ENCODE data around the gene SORCS3.

Gene SORCS3

GRCh38 chr10:104643303-104643663, 2.2 kb downstream of the SORCS3 start:
- H3K4me3 ChIP-seq (ENCODE audit: low read depth, low read length) = no peak overlapping the region

GRCh38 chr10:104646146-104646545, 5.1 kb downstream of the SORCS3 start:
- no peak overlapping the region for H3K4me3 ChIP-seq (ENCODE audit: low read depth, low read length)

- H3K4me3 ChIP-seq (ENCODE audit: low read depth, low read length) = no peak overlapping the region
Observed at GRCh38 chr10:104648421-104648820, 7.3 kb downstream of the SORCS3 start.

- H3K4me3 ChIP-seq (ENCODE audit: low read depth, low read length) = no peak overlapping the region
Observed at GRCh38 chr10:104650072-104650471, 9.0 kb downstream of the SORCS3 start.

GRCh38 chr10:104650635-104651331, 9.7 kb downstream of the SORCS3 start:
- H3K4me3 ChIP-seq (ENCODE audit: low read depth, low read length) = no peak overlapping the region

GRCh38 chr10:104657036-104657435, 15.9 kb downstream of the SORCS3 start:
- no peak overlapping the region for H3K4me3 ChIP-seq (ENCODE audit: low read depth, low read length)

GRCh38 chr10:104657457-104657856, 16.4 kb downstream of the SORCS3 start:
- H3K4me3 ChIP-seq (ENCODE audit: low read depth, low read length) = no peak overlapping the region

GRCh38 chr10:104658067-104658466, 17.0 kb downstream of the SORCS3 start:
- no peak overlapping the region for H3K4me3 ChIP-seq (ENCODE audit: low read depth, low read length)

GRCh38 chr10:104659809-104660208, 18.7 kb downstream of the SORCS3 start:
- no peak overlapping the region for H3K4me3 ChIP-seq (ENCODE audit: low read depth, low read length)

GRCh38 chr10:104663076-104663475, 22.0 kb downstream of the SORCS3 start:
- no peak overlapping the region for H3K4me3 ChIP-seq (ENCODE audit: low read depth, low read length)

- H3K4me3 ChIP-seq (ENCODE audit: low read depth, low read length) = no peak overlapping the region
Observed at GRCh38 chr10:104663563-104663962, 22.5 kb downstream of the SORCS3 start.

GRCh38 chr10:104664205-104664604, 23.1 kb downstream of the SORCS3 start:
- no peak overlapping the region for H3K4me3 ChIP-seq (ENCODE audit: low read depth, low read length)

GRCh38 chr10:104665174-104665573, 24.1 kb downstream of the SORCS3 start:
- no peak overlapping the region for H3K4me3 ChIP-seq (ENCODE audit: low read depth, low read length)

GRCh38 chr10:104666106-104666505, 25.0 kb downstream of the SORCS3 start:
- no peak overlapping the region for H3K4me3 ChIP-seq (ENCODE audit: low read depth, low read length)

GRCh38 chr10:104676874-104677273, 35.8 kb downstream of the SORCS3 start:
- H3K4me3 ChIP-seq (ENCODE audit: low read depth, low read length) = no peak overlapping the region

GRCh38 chr10:104678658-104679057, 37.6 kb downstream of the SORCS3 start:
- H3K4me3 ChIP-seq (ENCODE audit: low read depth, low read length) = no peak overlapping the region

- peak overlapping the region; percentile 47 for H3K4me3 ChIP-seq (ENCODE audit: low read depth, low read length)
Observed at GRCh38 chr10:104680467-104681401, 39.6 kb downstream of the SORCS3 start.

- H3K4me3 ChIP-seq (ENCODE audit: low read depth, low read length) = peak overlapping the region; percentile 47
Observed at GRCh38 chr10:104681485-104681884, 40.4 kb downstream of the SORCS3 start.

GRCh38 chr10:104683567-104683966, 42.5 kb downstream of the SORCS3 start:
- H3K4me3 ChIP-seq (ENCODE audit: low read depth, low read length) = no peak overlapping the region

- H3K4me3 ChIP-seq (ENCODE audit: low read depth, low read length) = no peak overlapping the region
Observed at GRCh38 chr10:104686829-104687228, 45.7 kb downstream of the SORCS3 start.

- H3K4me3 ChIP-seq (ENCODE audit: low read depth, low read length) = no peak overlapping the region
Observed at GRCh38 chr10:104688251-104689042, 47.4 kb downstream of the SORCS3 start.
